ENCODE results near the gene ARHGAP28. TPM values are rescaled to one million over a fixed set of nuclear protein-coding genes. Genes with fewer than 3 reads are reported as not detected.

ARHGAP28 gene
- total RNA-seq, 1 experiment from 2014 or later = 9.2 TPM

DNA sequence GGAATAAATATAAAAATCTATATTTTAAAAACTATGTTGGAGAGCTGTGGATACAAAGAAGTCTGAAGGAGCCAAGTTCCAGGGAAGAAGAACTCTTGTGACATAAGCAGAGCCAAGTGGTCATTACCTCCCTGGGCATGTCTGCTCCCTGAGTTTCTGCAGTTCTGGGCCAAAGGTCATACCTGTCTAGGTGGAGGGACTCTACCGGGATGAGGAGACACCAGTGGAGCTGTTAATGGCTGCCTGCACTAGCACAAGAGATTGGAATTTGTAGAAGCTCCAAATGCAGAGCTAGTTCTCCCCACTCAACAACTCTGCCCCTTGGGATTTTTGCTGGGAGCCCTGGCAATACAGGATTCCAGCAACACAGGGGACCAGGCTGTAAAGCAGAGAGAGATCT lies 89.8 kb downstream of the ARHGAP28 start:
- Histone ChIP-seq H2AFZ (ENCODE audit: low read length) (no peak overlapping the region), H3K79me2 (ENCODE audit: insufficient read depth, low read length) (no peaks in the 10 kb centered on the region), H3K27me3 (ENCODE audit: insufficient read depth, low read length) (no peaks in the 10 kb centered on the region), H3K27ac (ENCODE audit: insufficient read length, low read depth, low read length) (no peak overlapping the region), H3K79me1 (ENCODE audit: insufficient read depth, low read depth, low read length, poor library complexity, severe bottlenecking) (no peaks in the 10 kb centered on the region), H2BK12ac (ENCODE audit: insufficient read length, low read depth, low read length) (no peak overlapping the region), H4K91ac (ENCODE audit: insufficient read length, low read depth, low read length) (no peak overlapping the region), H4K8ac (replicated peaks; ENCODE audit: insufficient read length, low read depth, low read length) (no peak overlapping the region), H3K4me2 (ENCODE audit: insufficient read depth, insufficient read length, low read length) (no peak overlapping the region), H2BK15ac (ENCODE audit: low read depth, low read length) (no peak overlapping the region), H3K9ac (ENCODE audit: extremely low read depth, insufficient read length, low read length) (no peak overlapping the region), H2AK5ac (ENCODE audit: insufficient read length, low read length) (no peak overlapping the region), H3K23ac (ENCODE audit: insufficient read length, low read depth, low read length) (no peak overlapping the region), H2BK5ac (ENCODE audit: insufficient read length, low read length) (no peak overlapping the region), H4K20me1 (ENCODE audit: control insufficient read depth, insufficient read depth, insufficient read length) (no peaks in the 10 kb centered on the region), H2BK20ac (ENCODE audit: low read depth, low read length, poor library complexity, severe bottlenecking) (no peak overlapping the region), H3K14ac (ENCODE audit: insufficient read depth, low read length) (no peak overlapping the region), H3K9me3 (ENCODE audit: control insufficient read depth, low read depth, low read length) (no peaks in the 10 kb centered on the region), H3K56ac (ENCODE audit: insufficient read length, low read depth, low read length) (no peak overlapping the region), H3K18ac (ENCODE audit: insufficient read length, low read depth, low read length) (no peak overlapping the region), H3T11ph (ENCODE audit: low read length) (no peak overlapping the region), H3K23me2 (ENCODE audit: insufficient read length, low read depth, low read length, poor library complexity, severe bottlenecking) (no peaks in the 10 kb centered on the region), H3K4me1 (ENCODE audit: insufficient read depth, low read length) (no peaks in the 10 kb centered on the region), H3K4ac (ENCODE audit: low read depth, low read length) (no peak overlapping the region), H4K5ac (ENCODE audit: insufficient read length, low read depth, low read length) (no peak overlapping the region), H2BK120ac (ENCODE audit: low read depth, low read length, poor library complexity, severe bottlenecking) (no peak overlapping the region)
- TF ChIP-seq, protein P1, sequence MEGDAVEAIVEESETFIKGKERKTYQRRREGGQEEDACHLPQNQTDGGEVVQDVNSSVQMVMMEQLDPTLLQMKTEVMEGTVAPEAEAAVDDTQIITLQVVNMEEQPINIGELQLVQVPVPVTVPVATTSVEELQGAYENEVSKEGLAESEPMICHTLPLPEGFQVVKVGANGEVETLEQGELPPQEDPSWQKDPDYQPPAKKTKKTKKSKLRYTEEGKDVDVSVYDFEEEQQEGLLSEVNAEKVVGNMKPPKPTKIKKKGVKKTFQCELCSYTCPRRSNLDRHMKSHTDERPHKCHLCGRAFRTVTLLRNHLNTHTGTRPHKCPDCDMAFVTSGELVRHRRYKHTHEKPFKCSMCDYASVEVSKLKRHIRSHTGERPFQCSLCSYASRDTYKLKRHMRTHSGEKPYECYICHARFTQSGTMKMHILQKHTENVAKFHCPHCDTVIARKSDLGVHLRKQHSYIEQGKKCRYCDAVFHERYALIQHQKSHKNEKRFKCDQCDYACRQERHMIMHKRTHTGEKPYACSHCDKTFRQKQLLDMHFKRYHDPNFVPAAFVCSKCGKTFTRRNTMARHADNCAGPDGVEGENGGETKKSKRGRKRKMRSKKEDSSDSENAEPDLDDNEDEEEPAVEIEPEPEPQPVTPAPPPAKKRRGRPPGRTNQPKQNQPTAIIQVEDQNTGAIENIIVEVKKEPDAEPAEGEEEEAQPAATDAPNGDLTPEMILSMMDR (conservative IDR thresholded peaks at IDR 0.05) = no peak
- no peaks in the 10 kb centered on the region for H3K27me3 Mint-ChIP-seq (ENCODE audit: low read depth)
- peak overlapping the region in 1 of 3 experiments; percentile 51; a peak in 2 of 7 replicates for H3K27ac Mint-ChIP-seq
- H3K36me3 Mint-ChIP-seq (ENCODE audit: insufficient read depth in 1 of 3, low read depth in 3 of 3) = peaks cover 0 to 5% (median 0%) of the 10 kb centered on the region in 3 experiments; a peak in 3 of 7 replicates
- H3K4me1 Mint-ChIP-seq = peaks cover 5 to 7% of the 10 kb centered on the region in 2 experiments
- no peak overlapping the region for H3K4me3 Mint-ChIP-seq
- H3K9me3 Mint-ChIP-seq = no peaks in the 10 kb centered on the region; a peak in 1 of 5 replicates
- no CpG with 5 or more reads among the region's 1 CpG for WGBS (ENCODE audit: extremely low coverage, insufficient read length, low lambda C conversion rate)
- DNase-seq = no peak
